ENCODE data around the gene KNOP1.

GRCh38 chr16:19691161-19691711, 26.8 kb downstream of the KNOP1 start:
- TF ChIP-seq CTCF (IDR thresholded peaks at IDR 0.05) (no peak), POLR2A (IDR thresholded peaks at IDR 0.05) (peak in 1 of 2 donors; percentile 7)
